Common myeloid progenitor, CD34-positive (primary cell): ENCODE data around the gene RB1.

Experiments used
- CTCF ChIA-PET: fragments of 350-600 bp; sonication (Branson Sonifier 250); formaldehyde crosslinking; loops from one replicate; lab custom pipeline; 2021; ENCODE audit warnings: antibody characterized with exemption; lab: Charles Lee
- POLR2A ChIA-PET: fragments of 350-600 bp; sonication (Branson Sonifier 250); formaldehyde crosslinking; loops from one replicate; lab custom pipeline; 2021; ENCODE audit warnings: antibody characterized with exemption; lab: Charles Lee
- DNase-seq, 3 donors: peaks; one replicate each; pipeline versions ENCODE4 v3.0.0 to v3.0.0-alpha.2; 2013
- H3K27ac ChIP-seq, 2 experiments: 1 replicate in 1 of 2; 2 replicates in 1 of 2; pipeline ENCODE4 v1.7.0; 2013; ENCODE audit warnings: inconsistent platforms in 2 of 2, low read length in 2 of 2, mild to moderate bottlenecking in 2 of 2, low read depth in 1 of 2, moderate library complexity in 1 of 2; ENCODE audit not compliant: severe bottlenecking in 2 of 2, insufficient read depth in 1 of 2, poor library complexity in 1 of 2
- H3K27me3 ChIP-seq, 5 experiments: replicated peaks in 2 of 5; 1 replicate in 3 of 5; 2 replicates in 2 of 5; pipeline versions ENCODE4 v1.6.1 to v1.7.0; 2013; ENCODE audit warnings: low read length in 4 of 5, mild to moderate bottlenecking in 2 of 5, moderate library complexity in 2 of 5, inconsistent platforms in 1 of 5; ENCODE audit not compliant: insufficient read depth in 5 of 5, control insufficient read depth in 4 of 5
- H3K36me3 ChIP-seq, 4 experiments: 1 replicate in 2 of 4; 2 replicates in 2 of 4; pipeline versions ENCODE4 v1.6.1 to v1.7.0; 2013; ENCODE audit warnings: low read length in 3 of 4, control low read depth in 1 of 4, mild to moderate bottlenecking in 1 of 4; ENCODE audit not compliant: control insufficient read depth in 4 of 4, insufficient read depth in 4 of 4
- H3K4me1 ChIP-seq, 4 experiments: 1 replicate in 3 of 4; 2 replicates in 1 of 4; pipeline versions ENCODE4 v1.6.1 to v1.7.1; 2013; ENCODE audit warnings: low read length in 3 of 4, mild to moderate bottlenecking in 3 of 4, control low read depth in 1 of 4, inconsistent platforms in 1 of 4, moderate library complexity in 1 of 4; ENCODE audit not compliant: control insufficient read depth in 4 of 4, insufficient read depth in 4 of 4; ENCODE audit errors: control extremely low read depth in 1 of 4
- H3K4me3 ChIP-seq, 7 experiments: 1 replicate in 4 of 7; 2 replicates in 3 of 7; pipeline versions ENCODE4 v1.5.1 to v1.7.0; 2013; ENCODE audit warnings: mild to moderate bottlenecking in 7 of 7, low read length in 6 of 7, moderate library complexity in 6 of 7, inconsistent platforms in 2 of 7, low read depth in 2 of 7, control low read depth in 1 of 7; ENCODE audit not compliant: insufficient read depth in 4 of 7, control insufficient read depth in 1 of 7; ENCODE audit errors: extremely low read depth in 1 of 7
- H3K9me3 ChIP-seq, 5 experiments: 1 replicate in 4 of 5; 2 replicates in 1 of 5; pipeline versions ENCODE4 v1.6.1 to v1.7.1; 2013; ENCODE audit warnings: low read length in 4 of 5, mild to moderate bottlenecking in 2 of 5, inconsistent platforms in 1 of 5, low read depth in 1 of 5, moderate library complexity in 1 of 5; ENCODE audit not compliant: control insufficient read depth in 4 of 5, insufficient read depth in 2 of 5; ENCODE audit errors: control extremely low read depth in 1 of 5
- WGBS: methylation state at CpG from one replicate; pipeline ENCODE4 v1.1.5; 2013; ENCODE audit not compliant: insufficient coverage; 5-methylcytosine and 5-hydroxymethylcytosine counted together

Gene RB1

GRCh38 chr13:48405875-48406274 lies 102.3 kb downstream of the RB1 start:
- peak in 2 of 3 donors; percentile 62 for DNase-seq
- ChIA-PET CTCF (interaction anchor here (1.0 to 1.2 kb wide), 2 partner anchors 170 to 174 kb away, joined by 3 to 4 read pairs; no protein-coding TSS in a partner anchor), POLR2A (interaction anchor here (0.6 kb wide), 1 partner anchor 9 kb away, joined by 3 read pairs; no protein-coding TSS in a partner anchor)
- Histone ChIP-seq H3K4me3 (no peak overlapping the region), H3K27ac (no peak overlapping the region), H3K4me1 (peaks cover 8 to 48% (median 30%) of the 10 kb centered on the region in 4 experiments), H3K36me3 (peaks cover 0 to 3% (median 2%) of the 10 kb centered on the region in 4 experiments), H3K9me3 (no peaks in the 10 kb centered on the region), H3K27me3 (no peaks in the 10 kb centered on the region)

- Histone ChIP-seq H3K27ac (no peak overlapping the region), H3K4me3 (peak overlapping the region in 2 of 7 experiments; percentile 52 to 73), H3K4me1 (peaks cover 0 to 18% (median 4%) of the 10 kb centered on the region in 4 experiments), H3K36me3 (peaks cover 0 to 3% (median 2%) of the 10 kb centered on the region in 4 experiments), H3K9me3 (no peaks in the 10 kb centered on the region), H3K27me3 (no peaks in the 10 kb centered on the region)
- ChIA-PET CTCF (no interaction called here), POLR2A (no interaction called here)
- DNase-seq: no peak
- WGBS: no CpG with 5 or more reads among the region's 5 CpGs
These were observed 106.6 kb downstream of the RB1 start for GRCh38 chr13:48410199-48410598.

- CTCF ChIA-PET: no interaction called here
- peaks cover 2 to 10% (median 4%) of the 10 kb centered on the region in 4 experiments for H3K36me3 ChIP-seq
- POLR2A ChIA-PET: no interaction called here
These were observed 107.7 kb downstream of the RB1 start for GRCh38 chr13:48411147-48411794.

GRCh38 chr13:48411841-48412531 lies 108.4 kb downstream of the RB1 start:
- Histone ChIP-seq H3K4me3 (peak overlapping the region in 6 of 7 experiments; percentile 55 to 88 (median 71)), H3K9me3 (peaks cover 0 to 10% (median 7%) of the 10 kb centered on the region in 5 experiments), H3K4me1 (peaks cover 0 to 11% (median 2%) of the 10 kb centered on the region in 4 experiments), H3K27ac (peak overlapping the region; percentile 3 to 65), H3K27me3 (no peaks in the 10 kb centered on the region), H3K36me3 (peaks cover 0 to 17% (median 7%) of the 10 kb centered on the region in 4 experiments)
- POLR2A ChIA-PET: no interaction called here
- 73% methylated on average over 7 of the region's 13 CpGs for WGBS
- CTCF ChIA-PET: interaction anchor here (0.6 to 1.1 kb wide), 2 partner anchors 28 to 167 kb away, joined by 3 to 4 read pairs; no protein-coding TSS in a partner anchor
- no peak for DNase-seq

More at GRCh38 chr13:48411147-48411794, 107.7 kb downstream of the RB1 start:
- Histone ChIP-seq H3K27me3 (no peaks in the 10 kb centered on the region), H3K4me3 (peak overlapping the region in 6 of 7 experiments; percentile 55 to 88 (median 71)), H3K9me3 (peaks cover 0 to 3% (median 2%) of the 10 kb centered on the region in 5 experiments), H3K4me1 (peaks cover 0 to 11% (median 2%) of the 10 kb centered on the region in 4 experiments), H3K27ac (peak overlapping the region in 1 of 2 experiments; percentile 65)
- 60% methylated on average over 1 of the region's 1 CpG for WGBS
- no peak for DNase-seq

GRCh38 chr13:48412881-48413351 lies 109.4 kb downstream of the RB1 start, which contains the start of gene LPAR6:
Gene LPAR6, minus strand, starts transcription at chr13:48413113. Its CDS starts 690 bp downstream, at chr13:48412423.
- Histone ChIP-seq H3K4me3 (peak within 1 kb of the TSS in 6 of 7 experiments; percentile 55 to 88 (median 71)), H3K9me3 (peaks cover 0 to 16% (median 7%) of the 10 kb centered on the region in 5 experiments), H3K4me1 (peaks cover 0 to 11% (median 2%) of the 10 kb centered on the region in 4 experiments), H3K36me3 (peaks cover 0 to 21% (median 9%) of the 10 kb centered on the region in 4 experiments), H3K27me3 (no peaks in the 10 kb centered on the region), H3K27ac (peak within 1 kb of the TSS; percentile 3 to 65)
- ChIA-PET POLR2A (no interaction called here), CTCF (interaction anchor here (0.6 to 1.1 kb wide), 2 partner anchors 27 to 166 kb away, joined by 3 to 4 read pairs; no protein-coding TSS in a partner anchor)
- DNase-seq: peak in 1 of 3 donors; percentile 44
- WGBS: 57% methylated on average over 4 of the region's 4 CpGs

- no peak for DNase-seq
- no peak overlapping the region for H3K4me3 ChIP-seq
- POLR2A ChIA-PET: interaction anchor here (0.6 to 0.7 kb wide), 2 partner anchors 46 to 150 kb away, joined by 3 to 5 read pairs; no protein-coding TSS in a partner anchor
- peaks cover 0 to 22% (median 7%) of the 10 kb centered on the region in 5 experiments for H3K9me3 ChIP-seq
- H3K27me3 ChIP-seq: no peaks in the 10 kb centered on the region
- CTCF ChIA-PET: interaction anchor here (0.9 kb wide), 1 partner anchor 165 kb away, joined by 3 read pairs; no protein-coding TSS in a partner anchor
- H3K36me3 ChIP-seq: peaks cover 0 to 18% (median 9%) of the 10 kb centered on the region in 4 experiments
- H3K4me1 ChIP-seq: peaks cover 0 to 11% (median 2%) of the 10 kb centered on the region in 4 experiments
- H3K27ac ChIP-seq: no peak overlapping the region
These were observed 111.0 kb downstream of the RB1 start for GRCh38 chr13:48414501-48414900.
